KMS-11 (cell line): ENCODE results near the gene TULP4.

Source experiments
- H2AFZ ChIP-seq: fragments of 200-600 bp; sonication (generic); 2 replicates; pipeline ENCODE4 v1.6.1; 2016; ENCODE audit warnings: antibody characterized with exemption, mixed run types, low read depth
- H3K27ac ChIP-seq: fragments of 200-600 bp; sonication (generic); 2 replicates; pipeline ENCODE4 v1.6.1; 2016; ENCODE audit warnings: mild to moderate bottlenecking, mixed run types
- H3K27me3 ChIP-seq: fragments of 200-600 bp; sonication (generic); 2 replicates; pipeline ENCODE4 v1.6.1; 2017; ENCODE audit warnings: mild to moderate bottlenecking, low read depth, mixed run types, moderate library complexity; ENCODE audit not compliant: insufficient read depth
- H3K36me3 ChIP-seq: fragments of 200-600 bp; sonication (generic); 2 replicates; pipeline ENCODE4 v1.6.1; 2017; ENCODE audit warnings: mild to moderate bottlenecking, mixed run types; ENCODE audit not compliant: insufficient read depth
- H3K4me1 ChIP-seq: fragments of 200-600 bp; sonication (generic); 2 replicates; pipeline ENCODE4 v1.6.1; 2016; ENCODE audit warnings: mild to moderate bottlenecking, low read depth, mixed run types; ENCODE audit not compliant: poor library complexity, severe bottlenecking
- H3K4me2 ChIP-seq: fragments of 200-600 bp; sonication (generic); 2 replicates; pipeline ENCODE4 v1.7.0; 2016; ENCODE audit warnings: mild to moderate bottlenecking, mixed run types
- H3K4me3 ChIP-seq: fragments of 200-600 bp; sonication (generic); IDR thresholded peaks from 2 replicates; pipeline ENCODE4 v1.6.1; 2017; ENCODE audit warnings: low read depth, low read length, mixed read lengths; ENCODE audit not compliant: insufficient read depth
- H3K79me2 ChIP-seq: fragments of 200-600 bp; sonication (generic); 2 replicates; pipeline ENCODE4 v1.6.1; 2016; ENCODE audit warnings: low read depth, mixed run types; ENCODE audit not compliant: insufficient read depth
- H3K9ac ChIP-seq: fragments of 200-600 bp; sonication (generic); 2 replicates; pipeline ENCODE4 v1.6.1; 2016; ENCODE audit warnings: mild to moderate bottlenecking, mixed run types
- H4K20me1 ChIP-seq: fragments of 200-600 bp; sonication (generic); 2 replicates; pipeline ENCODE4 v1.6.1; 2016; ENCODE audit warnings: mild to moderate bottlenecking, mixed run types; ENCODE audit not compliant: insufficient read depth
- CTCF ChIP-seq: fragments of 200-600 bp; sonication (generic); conservative IDR thresholded peaks from 2 replicates; pipeline ENCODE4 v1.6.1; 2017; ENCODE audit warnings: low read depth, mild to moderate bottlenecking, antibody characterized with exemption, low read length, moderate library complexity, mixed read lengths

The TULP4 gene

GRCh38 chr6:158536891-158537798 is 224.9 kb downstream of the TULP4 start:
- Histone ChIP-seq H3K36me3 (no peaks in the 10 kb centered on the region), H3K27ac (no peak overlapping the region), H2AFZ (no peak overlapping the region), H3K27me3 (0 out of 2 replicates have a peak, but pooled peaks cover 6% of the 10 kb centered on the region), H3K4me2 (no peak overlapping the region), H3K79me2 (no peaks in the 10 kb centered on the region), H3K4me3 (no peak overlapping the region), H4K20me1 (no peaks in the 10 kb centered on the region), H3K9ac (no peak overlapping the region), H3K4me1 (no peaks in the 10 kb centered on the region)
- TF ChIP-seq CTCF, result no peak

- Histone ChIP-seq H3K27me3 (0 out of 2 replicates have a peak, but pooled peaks cover 6% of the 10 kb centered on the region), H3K4me2 (no peak overlapping the region), H3K27ac (no peak overlapping the region), H2AFZ (no peak overlapping the region), H3K4me3 (no peak overlapping the region), H3K79me2 (no peaks in the 10 kb centered on the region), H4K20me1 (no peaks in the 10 kb centered on the region), H3K9ac (no peak overlapping the region), H3K36me3 (no peaks in the 10 kb centered on the region), H3K4me1 (no peaks in the 10 kb centered on the region)
- no peak for TF ChIP-seq CTCF
Observed at GRCh38 chr6:158538741-158539140, 226.5 kb downstream of the TULP4 start.

- H3K27ac ChIP-seq, result no peak overlapping the region
- no peaks in the 10 kb centered on the region for H3K4me1 ChIP-seq
- H3K9ac ChIP-seq, result no peak overlapping the region
Observed at GRCh38 chr6:158539413-158539812, 227.1 kb downstream of the TULP4 start.

GRCh38 chr6:158539881-158540280 is 227.6 kb downstream of the TULP4 start:
- H3K4me3 ChIP-seq, result no peak overlapping the region
- H3K9ac ChIP-seq, result no peak overlapping the region
- TF ChIP-seq CTCF, result no peak
- H3K79me2 ChIP-seq, result no peaks in the 10 kb centered on the region
- H3K27ac ChIP-seq, result no peak overlapping the region
- H3K4me2 ChIP-seq, result no peak overlapping the region
- no peaks in the 10 kb centered on the region for H3K36me3 ChIP-seq
- no peak overlapping the region for H2AFZ ChIP-seq
- 0 out of 2 replicates have a peak, but pooled peaks cover 6% of the 10 kb centered on the region for H3K27me3 ChIP-seq
- H4K20me1 ChIP-seq, result no peaks in the 10 kb centered on the region
- H3K4me1 ChIP-seq, result no peaks in the 10 kb centered on the region

More at GRCh38 chr6:158539413-158539812, 227.1 kb downstream of the TULP4 start:
- Histone ChIP-seq H3K4me2 (no peak overlapping the region), H3K4me3 (no peak overlapping the region), H2AFZ (no peak overlapping the region), H3K27me3 (0 out of 2 replicates have a peak, but pooled peaks cover 6% of the 10 kb centered on the region), H3K79me2 (no peaks in the 10 kb centered on the region), H4K20me1 (no peaks in the 10 kb centered on the region), H3K36me3 (no peaks in the 10 kb centered on the region)
- TF ChIP-seq CTCF, result no peak
